CD4-positive, alpha-beta T cell treated with Interferon alpha-2 for 1 hour (primary cell): ENCODE data around the gene RPS6KA2.

Source experiments
- DNase-seq, 2 donors: peaks; one replicate each; pipeline ENCODE4 v3.0.0-alpha.2; 2020 to 2022

The RPS6KA2 gene

GRCh38 chr6:166612471-166612881 lies 14.6 kb downstream of the RPS6KA2 start:
- DNase-seq = no peak

GRCh38 chr6:166611631-166612030 lies 15.4 kb downstream of the RPS6KA2 start:
- DNase-seq = no peak

- DNase-seq = no peak
These were observed 17.0 kb downstream of the RPS6KA2 start for GRCh38 chr6:166610069-166610468.

DNA sequence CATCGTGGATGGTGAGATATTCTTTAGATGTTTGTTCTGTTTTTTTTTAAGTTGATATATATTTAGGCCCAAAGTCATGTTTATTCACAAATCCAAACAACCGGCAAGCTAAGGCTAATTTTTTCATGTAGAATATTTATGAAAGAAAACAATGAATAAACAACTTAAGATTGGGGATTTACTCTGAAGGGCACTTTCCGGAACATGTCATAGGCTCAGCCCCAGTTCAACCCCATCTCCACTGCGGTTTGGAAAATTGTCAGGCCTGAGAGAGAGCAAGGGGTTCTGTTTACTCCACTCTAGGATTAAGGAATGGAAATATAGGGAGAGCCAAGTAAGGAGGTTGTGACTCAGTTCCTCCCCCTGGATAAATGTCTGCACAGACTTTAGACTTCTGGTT lies 18.3 kb downstream of the RPS6KA2 start:
- DNase-seq = no peak

DNA sequence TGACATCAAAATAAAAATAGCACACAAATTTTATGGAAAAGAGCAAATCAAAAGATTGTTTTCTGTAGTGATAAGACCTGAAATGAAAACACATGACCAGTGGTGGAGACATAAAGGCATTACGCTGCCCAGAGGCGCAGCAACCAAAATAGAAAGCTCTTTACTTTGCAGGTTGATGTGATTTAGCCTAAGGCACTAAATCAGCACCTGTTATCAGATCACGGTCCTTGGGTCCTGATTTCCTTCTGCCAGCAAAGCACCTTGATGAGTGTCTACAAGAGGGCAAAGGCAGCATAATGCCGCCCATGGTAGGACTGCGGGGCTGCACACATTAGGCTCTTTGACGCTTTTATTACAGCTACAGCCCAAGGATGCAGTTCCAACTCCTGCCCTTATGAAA lies 21.3 kb downstream of the RPS6KA2 start:
- DNase-seq = no peak

- DNase-seq = no peak
These were observed 22.1 kb downstream of the RPS6KA2 start for GRCh38 chr6:166604911-166605310.

- no peak for DNase-seq
These were observed 22.7 kb downstream of the RPS6KA2 start for GRCh38 chr6:166604328-166604727.

DNA sequence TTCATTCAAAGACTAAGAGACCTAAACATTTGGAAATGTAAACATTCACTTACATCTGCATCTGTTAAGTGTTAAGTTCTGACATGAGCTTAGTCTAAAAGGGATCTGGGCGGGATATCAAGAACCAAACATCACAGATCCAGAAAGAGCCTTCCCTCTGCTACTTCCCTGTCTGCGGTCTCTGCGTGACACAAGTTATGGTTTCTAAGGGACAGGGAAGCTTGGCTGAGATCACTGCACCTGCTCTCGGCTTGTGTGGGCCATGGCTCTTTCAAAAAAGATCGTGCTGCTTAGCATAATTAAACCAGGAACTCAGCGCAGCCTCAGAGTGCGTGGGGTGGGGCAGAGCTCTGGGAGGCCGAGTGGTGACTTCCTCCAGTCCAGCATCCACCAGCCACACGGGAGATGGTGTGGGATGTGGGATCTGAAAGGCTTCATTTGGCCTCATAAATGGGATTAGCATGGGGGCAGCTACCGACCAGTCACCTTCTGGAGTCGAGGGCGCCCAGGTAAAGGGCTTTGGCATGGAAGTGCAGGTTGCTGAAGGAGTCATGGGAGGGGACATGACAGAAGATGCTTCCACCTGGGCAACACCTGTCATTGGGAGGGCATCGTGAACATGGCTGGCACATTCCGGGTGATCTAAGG lies 23.9 kb downstream of the RPS6KA2 start:
- no peak for DNase-seq

DNA sequence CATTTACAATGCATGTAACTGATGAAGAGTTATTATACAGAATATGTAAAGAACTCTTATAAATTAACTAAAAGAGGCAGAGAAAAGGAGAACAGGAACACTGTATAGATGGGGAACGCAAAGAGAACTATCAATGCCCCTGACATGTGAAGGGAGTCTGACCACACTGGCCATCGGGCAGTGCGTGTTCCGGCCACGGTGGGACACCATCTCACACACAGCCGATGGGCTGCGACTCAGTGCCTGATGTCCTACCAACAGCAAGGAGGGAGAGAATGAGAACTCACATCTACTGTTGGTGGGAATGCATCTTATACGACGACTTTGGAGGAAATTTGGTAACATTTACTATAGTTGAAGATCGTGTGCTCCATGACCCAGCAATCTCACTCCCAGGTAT lies 25.1 kb downstream of the RPS6KA2 start:
- no peak for DNase-seq

DNA sequence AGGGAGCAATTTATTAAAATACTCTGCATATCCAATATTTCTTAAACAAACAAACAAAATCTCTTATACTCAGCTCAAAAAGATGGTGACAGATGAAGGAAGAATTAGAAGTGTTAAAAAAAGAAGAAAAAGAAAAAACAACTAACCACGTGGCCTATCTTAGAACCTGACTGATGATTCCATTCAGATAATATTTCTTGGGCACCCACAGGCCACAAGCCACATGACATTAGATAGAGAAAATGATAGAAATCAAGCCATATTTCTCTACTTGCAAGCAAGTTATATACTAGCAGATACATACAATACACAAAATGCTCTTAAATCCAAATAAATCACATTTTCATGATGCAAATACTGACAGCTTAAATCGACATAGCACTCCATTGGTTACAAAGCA lies 26.1 kb downstream of the RPS6KA2 start:
- no peak for DNase-seq

- DNase-seq = no peak
These were observed 27.8 kb downstream of the RPS6KA2 start for GRCh38 chr6:166599205-166599604.

DNA sequence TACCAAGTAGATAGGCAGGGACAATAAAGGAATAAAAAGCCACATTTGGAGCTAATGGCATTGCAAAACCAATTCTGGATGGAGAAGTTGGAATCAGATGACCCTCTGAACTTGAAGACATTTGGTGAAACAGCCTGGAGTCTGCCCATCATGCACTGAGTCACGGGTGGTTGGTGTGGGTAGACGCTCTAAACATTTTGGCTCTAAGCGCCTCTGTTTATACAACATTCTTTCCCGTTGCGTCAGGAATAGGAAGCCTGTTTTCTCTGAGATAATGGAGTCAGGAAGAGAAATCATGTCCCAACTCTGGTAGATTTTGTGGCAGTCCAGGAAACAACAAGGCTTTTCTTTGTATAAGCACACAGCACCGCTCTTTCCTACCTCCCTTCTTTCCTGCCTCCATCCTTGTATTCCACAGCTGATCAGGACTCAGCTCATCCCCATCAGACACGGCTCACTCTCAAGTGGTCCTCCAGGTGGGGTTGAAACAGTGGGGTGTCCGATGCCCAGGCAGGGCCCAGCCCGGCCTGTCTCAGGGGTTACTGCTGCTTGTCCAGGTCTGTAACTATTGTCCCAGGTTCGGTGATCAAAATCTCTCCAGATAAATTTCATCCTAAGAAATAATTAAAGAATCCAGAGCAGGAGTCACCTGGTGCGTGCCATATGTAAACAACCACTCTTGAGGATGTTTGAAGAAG lies 28.5 kb downstream of the RPS6KA2 start:
- no peak for DNase-seq

- no peak for DNase-seq
These were observed 29.2 kb downstream of the RPS6KA2 start for GRCh38 chr6:166597711-166598440.

GRCh38 chr6:166596776-166597507 lies 30.1 kb downstream of the RPS6KA2 start:
- DNase-seq = no peak

GRCh38 chr6:166595949-166596348 lies 31.1 kb downstream of the RPS6KA2 start:
- DNase-seq = no peak

GRCh38 chr6:166595061-166595780 lies 31.8 kb downstream of the RPS6KA2 start:
- no peak for DNase-seq

GRCh38 chr6:166592821-166593220 lies 34.2 kb downstream of the RPS6KA2 start:
- DNase-seq = no peak

DNA sequence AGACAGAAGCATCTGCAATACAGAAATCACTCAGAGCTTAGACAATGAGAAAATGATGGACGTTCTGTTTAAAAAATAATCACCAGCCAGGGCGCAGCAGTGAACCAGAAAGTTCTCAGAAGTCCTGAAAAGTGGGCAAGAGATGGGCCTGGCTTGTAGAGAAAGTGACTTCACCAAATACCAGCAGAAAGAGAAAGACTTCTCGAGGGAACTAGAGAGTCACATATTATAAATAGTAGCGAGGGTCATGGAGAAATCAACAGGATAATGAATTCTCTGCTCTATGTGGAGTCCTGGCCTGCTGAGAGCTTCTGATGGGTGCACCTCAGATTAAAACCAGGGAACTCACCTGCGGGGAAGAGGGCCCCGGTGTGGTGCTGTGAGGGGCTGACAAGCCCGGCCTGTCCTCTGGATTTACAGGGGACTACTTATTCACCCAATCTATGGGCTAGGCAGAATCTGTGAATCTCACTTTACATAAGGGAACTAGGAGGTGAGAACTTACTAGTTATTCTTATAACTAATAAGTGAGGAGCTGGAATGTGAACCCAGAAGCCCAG lies 35.0 kb downstream of the RPS6KA2 start:
- DNase-seq = no peak

GRCh38 chr6:166591026-166591425 lies 36.0 kb downstream of the RPS6KA2 start:
- DNase-seq = no peak

DNA sequence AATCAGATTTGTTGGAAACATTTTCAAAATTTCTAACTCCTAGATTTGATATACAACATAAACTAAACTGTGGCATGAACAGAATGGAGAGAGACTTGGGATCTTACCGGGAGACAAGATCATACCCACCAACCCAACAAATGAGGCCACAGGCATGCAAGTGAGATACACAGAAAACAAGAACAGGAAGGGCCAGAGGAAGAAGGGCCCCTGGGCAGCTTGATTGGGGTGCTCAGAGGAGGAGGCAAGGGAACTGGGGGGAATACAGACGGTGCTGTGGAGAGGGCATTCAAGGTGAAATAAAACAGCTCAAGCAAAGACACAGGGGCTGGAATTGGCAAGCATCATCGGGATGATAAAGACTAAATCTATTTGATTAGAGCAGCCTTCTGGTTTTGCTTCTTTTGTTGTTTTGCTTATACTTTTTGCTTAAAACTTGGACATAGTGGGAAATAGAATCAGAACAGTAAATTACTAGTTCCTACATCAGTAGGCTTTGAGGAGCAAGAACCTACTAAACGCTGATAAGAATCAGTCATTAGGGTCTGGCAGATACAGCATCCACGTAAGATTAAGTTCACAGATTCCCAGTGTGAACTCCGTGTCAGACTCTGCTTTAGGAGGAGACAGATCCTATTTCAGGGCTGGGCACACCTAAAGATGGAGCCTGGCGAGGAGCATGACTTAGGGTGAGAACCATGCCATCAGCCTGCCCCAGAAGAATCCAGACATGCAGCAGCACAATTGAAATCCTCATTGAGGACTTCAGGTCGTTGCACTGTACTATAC lies 37.1 kb downstream of the RPS6KA2 start:
- DNase-seq = no peak

DNA sequence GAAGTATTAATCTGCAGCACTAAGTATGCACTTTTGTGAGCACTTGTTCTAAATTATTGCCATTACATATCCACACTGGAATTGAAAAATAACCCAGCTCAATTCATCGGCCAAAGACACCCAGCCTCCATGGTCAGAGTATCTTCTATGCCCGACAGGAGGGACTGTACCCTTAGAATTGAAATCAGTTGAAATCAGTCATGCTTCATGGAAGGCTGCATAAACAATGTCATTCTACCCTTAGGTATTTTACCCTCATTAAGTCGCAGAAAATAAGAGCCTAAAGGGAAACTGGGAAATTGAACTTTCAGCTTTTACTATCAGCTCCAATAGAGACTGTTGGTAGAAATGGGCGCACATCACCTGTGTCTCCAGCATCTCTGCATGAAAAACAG lies 37.7 kb downstream of the RPS6KA2 start:
- no peak for DNase-seq
